ENCODE measurements around the gene CENATAC.
"Not testable (repeated sequence)": the region's sequence is repeated elsewhere in the genome, so short reads cannot be mapped to it uniquely, and the experiment has no call there.

CENATAC gene, protein sequence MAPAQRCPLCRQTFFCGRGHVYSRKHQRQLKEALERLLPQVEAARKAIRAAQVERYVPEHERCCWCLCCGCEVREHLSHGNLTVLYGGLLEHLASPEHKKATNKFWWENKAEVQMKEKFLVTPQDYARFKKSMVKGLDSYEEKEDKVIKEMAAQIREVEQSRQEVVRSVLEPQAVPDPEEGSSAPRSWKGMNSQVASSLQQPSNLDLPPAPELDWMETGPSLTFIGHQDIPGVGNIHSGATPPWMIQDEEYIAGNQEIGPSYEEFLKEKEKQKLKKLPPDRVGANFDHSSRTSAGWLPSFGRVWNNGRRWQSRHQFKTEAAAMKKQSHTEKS

DNA sequence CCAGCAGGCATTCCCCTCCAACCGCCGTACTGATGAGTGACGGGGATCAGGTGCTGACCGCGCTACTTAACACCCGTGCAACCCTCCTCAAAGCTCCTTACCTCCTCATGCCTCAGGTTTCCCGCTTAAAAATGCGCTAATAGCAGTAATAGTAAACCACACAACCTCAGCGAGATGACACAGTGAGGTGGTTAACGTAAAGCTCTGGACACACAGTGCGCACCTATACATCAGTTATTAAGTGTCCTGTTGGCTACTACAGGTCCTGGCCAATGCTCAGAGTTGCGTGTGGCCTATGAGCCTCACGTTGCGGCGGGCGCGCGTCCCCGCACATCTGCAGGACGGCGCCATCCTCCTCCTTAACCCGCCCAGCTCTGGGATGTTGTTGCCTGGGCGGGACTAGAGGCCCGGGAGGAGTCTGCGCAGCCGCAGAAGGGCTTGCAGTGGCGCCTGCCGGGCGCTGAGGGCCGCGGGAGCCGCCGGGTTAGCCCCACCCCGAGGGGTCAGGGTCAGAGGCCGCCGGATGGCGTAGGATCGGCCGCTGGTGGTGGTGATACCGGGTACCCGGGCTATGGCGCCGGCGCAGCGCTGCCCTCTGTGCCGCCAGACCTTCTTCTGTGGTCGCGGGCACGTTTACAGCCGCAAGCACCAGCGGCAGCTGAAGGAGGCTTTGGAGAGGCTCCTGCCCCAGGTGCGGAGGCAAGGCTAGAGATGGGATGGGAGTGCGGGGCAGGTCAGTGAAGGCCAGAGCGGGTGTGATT, at the start of gene CENATAC:
CENATAC (plus strand) TSS at position 512 of the 761 bp plus-strand sequence; CDS start at position 572, 60 bp downstream.
- H3K36me3 ChIP-seq (ENCODE audit: control insufficient read depth, low read length) = peaks cover 52% of the 10 kb centered on the region
- H3K27me3 ChIP-seq (ENCODE audit: control insufficient read depth, low read length) = no peaks in the 10 kb centered on the region
- peak within 1 kb of the TSS; percentile 83 for H3K4me3 ChIP-seq (ENCODE audit: low read length)
- no peaks in the 10 kb centered on the region for H4K20me1 ChIP-seq (ENCODE audit: control insufficient read depth, insufficient read depth, low read depth, low read length)
- no peaks in the 10 kb centered on the region for H3K9me2 ChIP-seq (replicated peaks; ENCODE audit: control insufficient read depth, low read length)
- peak within 1 kb of the TSS; percentile 45 for H3K27ac ChIP-seq (ENCODE audit: low read depth, low read length)
- H3K9me3 ChIP-seq (ENCODE audit: control insufficient read depth, insufficient read depth, low read length) = no peaks in the 10 kb centered on the region
- H3K79me2 ChIP-seq (ENCODE audit: control insufficient read depth, low read length) = peaks cover 50% of the 10 kb centered on the region
- H3F3A ChIP-seq (ENCODE audit: control insufficient read depth, insufficient read depth) = no peaks in the 10 kb centered on the region
- peak within 1 kb of the TSS; percentile 94 for H3K4me2 ChIP-seq (ENCODE audit: low read length)
- TF ChIP-seq, protein P1, sequence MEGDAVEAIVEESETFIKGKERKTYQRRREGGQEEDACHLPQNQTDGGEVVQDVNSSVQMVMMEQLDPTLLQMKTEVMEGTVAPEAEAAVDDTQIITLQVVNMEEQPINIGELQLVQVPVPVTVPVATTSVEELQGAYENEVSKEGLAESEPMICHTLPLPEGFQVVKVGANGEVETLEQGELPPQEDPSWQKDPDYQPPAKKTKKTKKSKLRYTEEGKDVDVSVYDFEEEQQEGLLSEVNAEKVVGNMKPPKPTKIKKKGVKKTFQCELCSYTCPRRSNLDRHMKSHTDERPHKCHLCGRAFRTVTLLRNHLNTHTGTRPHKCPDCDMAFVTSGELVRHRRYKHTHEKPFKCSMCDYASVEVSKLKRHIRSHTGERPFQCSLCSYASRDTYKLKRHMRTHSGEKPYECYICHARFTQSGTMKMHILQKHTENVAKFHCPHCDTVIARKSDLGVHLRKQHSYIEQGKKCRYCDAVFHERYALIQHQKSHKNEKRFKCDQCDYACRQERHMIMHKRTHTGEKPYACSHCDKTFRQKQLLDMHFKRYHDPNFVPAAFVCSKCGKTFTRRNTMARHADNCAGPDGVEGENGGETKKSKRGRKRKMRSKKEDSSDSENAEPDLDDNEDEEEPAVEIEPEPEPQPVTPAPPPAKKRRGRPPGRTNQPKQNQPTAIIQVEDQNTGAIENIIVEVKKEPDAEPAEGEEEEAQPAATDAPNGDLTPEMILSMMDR (IDR thresholded peaks at IDR 0.05; ENCODE audit: low read depth, low read length, poor library complexity, severe bottlenecking) = no peak
- TF ChIP-seq EZH2phosphoT487 (IDR thresholded peaks at IDR 0.05; ENCODE audit: borderline replicate concordance, low read length) = no peak
- peaks cover 23% of the 10 kb centered on the region for H3K4me1 ChIP-seq (ENCODE audit: control insufficient read depth, low read length)

DNA sequence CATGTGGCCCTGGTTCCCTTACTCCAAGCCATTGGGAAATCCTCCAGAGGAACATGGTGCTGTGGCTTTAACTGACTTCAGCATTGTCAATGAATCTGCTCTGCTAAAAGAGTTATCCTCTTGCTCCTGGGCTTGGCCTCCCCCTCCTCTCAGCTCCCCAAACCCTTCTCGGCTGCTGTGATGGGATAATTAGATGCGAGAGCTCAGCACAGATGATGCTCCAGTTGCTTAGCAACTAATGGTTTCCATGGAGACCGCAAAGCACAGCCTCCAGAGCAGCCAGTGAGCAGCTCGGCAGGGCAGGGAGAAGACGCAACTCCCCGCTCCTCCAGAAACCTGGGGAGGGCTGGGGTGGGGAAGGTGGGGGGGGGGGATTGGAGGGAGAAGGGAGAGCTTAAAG, 44.7 kb upstream of the CENATAC start:
- Histone ChIP-seq H3K4me3 (ENCODE audit: low read length) (no peak overlapping the region), H3F3A (ENCODE audit: control insufficient read depth, insufficient read depth) (no peaks in the 10 kb centered on the region), H3K9me2 (replicated peaks; ENCODE audit: control insufficient read depth, low read length) (no peaks in the 10 kb centered on the region), H3K4me2 (ENCODE audit: low read length) (no peak overlapping the region), H3K36me3 (ENCODE audit: control insufficient read depth, low read length) (no peaks in the 10 kb centered on the region), H3K9me3 (ENCODE audit: control insufficient read depth, insufficient read depth, low read length) (no peaks in the 10 kb centered on the region), H3K79me2 (ENCODE audit: control insufficient read depth, low read length) (no peaks in the 10 kb centered on the region), H4K20me1 (ENCODE audit: control insufficient read depth, insufficient read depth, low read depth, low read length) (no peaks in the 10 kb centered on the region), H3K27me3 (ENCODE audit: control insufficient read depth, low read length) (peaks cover 24% of the 10 kb centered on the region), H3K27ac (ENCODE audit: low read depth, low read length) (no peak overlapping the region), H3K4me1 (ENCODE audit: control insufficient read depth, low read length) (no peaks in the 10 kb centered on the region)
- TF ChIP-seq, protein P1 (IDR thresholded peaks at IDR 0.05; ENCODE audit: low read depth, low read length, poor library complexity, severe bottlenecking) = no peak
- TF ChIP-seq EZH2phosphoT487 (IDR thresholded peaks at IDR 0.05; ENCODE audit: borderline replicate concordance, low read length) = no peak

DNA sequence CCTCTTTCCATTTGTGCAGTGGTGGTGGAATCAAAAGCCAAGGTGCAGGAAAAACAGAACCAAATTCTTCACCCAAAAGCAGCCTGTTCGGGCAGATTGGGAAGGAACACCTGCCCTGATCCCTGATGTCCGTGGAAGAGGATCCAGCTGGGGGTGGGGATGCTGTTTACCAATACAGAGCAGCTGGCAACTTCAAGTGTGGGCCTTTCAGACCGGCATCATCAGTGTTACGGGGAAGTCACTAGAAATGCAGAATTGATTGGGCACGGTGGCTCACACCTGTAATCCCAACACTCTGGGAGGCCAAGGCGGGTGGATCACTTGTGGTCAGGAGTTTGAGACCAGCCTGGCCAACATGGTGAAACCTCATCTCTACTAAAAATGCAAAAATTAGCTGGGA, 44.0 kb upstream of the CENATAC start:
- H3K9me3 ChIP-seq (ENCODE audit: control insufficient read depth, insufficient read depth, low read length); H3K9me2 ChIP-seq (replicated peaks; ENCODE audit: control insufficient read depth, low read length); H3K4me2 ChIP-seq (ENCODE audit: low read length); H3K79me2 ChIP-seq (ENCODE audit: control insufficient read depth, low read length); H3K4me1 ChIP-seq (ENCODE audit: control insufficient read depth, low read length); H3K36me3 ChIP-seq (ENCODE audit: control insufficient read depth, low read length); H3F3A ChIP-seq (ENCODE audit: control insufficient read depth, insufficient read depth); H3K27ac ChIP-seq (ENCODE audit: low read depth, low read length); H4K20me1 ChIP-seq (ENCODE audit: control insufficient read depth, insufficient read depth, low read depth, low read length); H3K4me3 ChIP-seq (ENCODE audit: low read length): not testable (repeated sequence)
- peaks cover 24% of the 10 kb centered on the region for H3K27me3 ChIP-seq (ENCODE audit: control insufficient read depth, low read length)

Measured in DOHH2 (cell line).